A673 (cell line): Measurements from ENCODE around the gene PCBD2.

Experiments
- CTCF ChIP-seq: fragments of 300-800, 200-600 bp; sonication (generic); conservative IDR thresholded peaks from 2 replicates; pipeline ENCODE4 v1.5.1; 2017; ENCODE audit warnings: low read depth, mild to moderate bottlenecking, antibody characterized with exemption, low read length, moderate library complexity, mixed read lengths
- EZH2 ChIP-seq: fragments of 200-600 bp; sonication (generic); IDR thresholded peaks from 2 replicates; pipeline ENCODE4 v1.6.1; 2017; ENCODE audit warnings: borderline replicate concordance, low read depth, mild to moderate bottlenecking, mixed read lengths, antibody characterized with exemption, low read length; ENCODE audit not compliant: poor library complexity, severe bottlenecking

- no peak for TF ChIP-seq CTCF
- no peak for TF ChIP-seq EZH2
These were observed 30.7 kb upstream of the PCBD2 start, which contains the start of gene TXNDC15 for GRCh38 chr5:134873987-134874830.
